Skeletal muscle cell (primary cell): ENCODE measurements around the gene FAM3B.

Experiments
- DNase-seq: peaks from one replicate; pipeline ENCODE4 v3.0.0-alpha.2; 2010; ENCODE audit warnings: low read depth
- H3K4me3 ChIP-seq: 2 replicates; pipeline ENCODE4 v1.5.1; 2011; ENCODE audit warnings: low read depth, mild to moderate bottlenecking, control low read depth, low read length, moderate library complexity

Gene FAM3B

GRCh38 chr21:41381731-41382130 lies 65.1 kb downstream of the FAM3B start:
- no peak for DNase-seq

GRCh38 chr21:41387042-41387819 lies 70.6 kb downstream of the FAM3B start:
- H3K4me3 ChIP-seq, result no peak overlapping the region
- DNase-seq, result no peak

More at GRCh38 chr21:41381731-41382130, 65.1 kb downstream of the FAM3B start:
- no peak overlapping the region for H3K4me3 ChIP-seq

- no peak for DNase-seq
- no peak overlapping the region for H3K4me3 ChIP-seq
Measured at GRCh38 chr21:41387824-41388223, 71.2 kb downstream of the FAM3B start.

GRCh38 chr21:41388259-41388658 lies 71.7 kb downstream of the FAM3B start:
- no peak overlapping the region for H3K4me3 ChIP-seq
- DNase-seq, result no peak

GRCh38 chr21:41390043-41390639 lies 73.5 kb downstream of the FAM3B start:
- no peak overlapping the region for H3K4me3 ChIP-seq
- no peak for DNase-seq

- DNase-seq, result no peak
- no peak overlapping the region for H3K4me3 ChIP-seq
Measured at GRCh38 chr21:41393876-41394465, 77.4 kb downstream of the FAM3B start.

GRCh38 chr21:41396558-41397075 lies 80.0 kb downstream of the FAM3B start:
- no peak overlapping the region for H3K4me3 ChIP-seq
- DNase-seq, result peak; percentile 4

- H3K4me3 ChIP-seq, result no peak overlapping the region
- DNase-seq, result no peak
Measured at GRCh38 chr21:41397471-41397891, 80.9 kb downstream of the FAM3B start.

GRCh38 chr21:41398251-41398650 lies 81.7 kb downstream of the FAM3B start:
- no peak overlapping the region for H3K4me3 ChIP-seq
- DNase-seq, result no peak

- no peak overlapping the region for H3K4me3 ChIP-seq
- DNase-seq, result no peak
Measured at GRCh38 chr21:41398831-41399230, 82.2 kb downstream of the FAM3B start.

GRCh38 chr21:41399246-41399800 lies 82.7 kb downstream of the FAM3B start:
- no peak for DNase-seq
- no peak overlapping the region for H3K4me3 ChIP-seq

GRCh38 chr21:41402231-41402630 lies 85.6 kb downstream of the FAM3B start:
- DNase-seq, result no peak
- no peak overlapping the region for H3K4me3 ChIP-seq

GRCh38 chr21:41402796-41403195 lies 86.2 kb downstream of the FAM3B start:
- no peak overlapping the region for H3K4me3 ChIP-seq
- no peak for DNase-seq

GRCh38 chr21:41403331-41403730 lies 86.7 kb downstream of the FAM3B start:
- H3K4me3 ChIP-seq, result no peak overlapping the region
- DNase-seq, result no peak

GRCh38 chr21:41403966-41404365 lies 87.4 kb downstream of the FAM3B start:
- H3K4me3 ChIP-seq, result no peak overlapping the region
- DNase-seq, result no peak

- DNase-seq, result no peak
- H3K4me3 ChIP-seq, result no peak overlapping the region
Measured at GRCh38 chr21:41405321-41405720, 88.7 kb downstream of the FAM3B start.

GRCh38 chr21:41406340-41406739 lies 89.7 kb downstream of the FAM3B start:
- no peak for DNase-seq
- no peak overlapping the region for H3K4me3 ChIP-seq
